Mucosa of rectum (tissue), 2 donors: ENCODE data around the gene SCAF11.

ENCODE experiments used
- H3K27ac ChIP-seq, 2 donors: one replicate each; pipeline ENCODE4 v1.7.0; 2013; ENCODE audit warnings: inconsistent platforms in 2 of 2, low read depth in 2 of 2, low read length in 2 of 2
- H3K27me3 ChIP-seq, 2 donors: one replicate each; pipeline ENCODE4 v1.7.0; 2013; ENCODE audit warnings: low read length in 2 of 2; ENCODE audit not compliant: control insufficient read depth in 2 of 2, insufficient read depth in 2 of 2
- H3K36me3 ChIP-seq, 2 donors: one replicate each; pipeline ENCODE4 v1.7.0; 2013; ENCODE audit warnings: low read length in 2 of 2; ENCODE audit not compliant: control insufficient read depth in 2 of 2, insufficient read depth in 2 of 2
- H3K4me1 ChIP-seq, 2 donors: one replicate each; pipeline ENCODE4 v1.7.0; 2013; ENCODE audit warnings: low read length in 2 of 2, mild to moderate bottlenecking in 1 of 2; ENCODE audit not compliant: control insufficient read depth in 2 of 2, insufficient read depth in 2 of 2
- H3K4me3 ChIP-seq, 2 donors: one replicate each; pipeline ENCODE4 v1.7.0; 2013; ENCODE audit warnings: low read length in 2 of 2
- H3K9ac ChIP-seq, 2 donors: one replicate each; pipeline ENCODE4 v1.7.0; 2013; ENCODE audit warnings: low read length in 2 of 2, low read depth in 1 of 2, mild to moderate bottlenecking in 1 of 2
- H3K9me3 ChIP-seq, 2 donors: one replicate each; pipeline ENCODE4 v1.7.0; 2013; ENCODE audit warnings: low read length in 2 of 2; ENCODE audit not compliant: control insufficient read depth in 2 of 2
- donor health status: healthy.
- donor health status: Normal muscosa, but diverticular disease.

Gene SCAF11

DNA sequence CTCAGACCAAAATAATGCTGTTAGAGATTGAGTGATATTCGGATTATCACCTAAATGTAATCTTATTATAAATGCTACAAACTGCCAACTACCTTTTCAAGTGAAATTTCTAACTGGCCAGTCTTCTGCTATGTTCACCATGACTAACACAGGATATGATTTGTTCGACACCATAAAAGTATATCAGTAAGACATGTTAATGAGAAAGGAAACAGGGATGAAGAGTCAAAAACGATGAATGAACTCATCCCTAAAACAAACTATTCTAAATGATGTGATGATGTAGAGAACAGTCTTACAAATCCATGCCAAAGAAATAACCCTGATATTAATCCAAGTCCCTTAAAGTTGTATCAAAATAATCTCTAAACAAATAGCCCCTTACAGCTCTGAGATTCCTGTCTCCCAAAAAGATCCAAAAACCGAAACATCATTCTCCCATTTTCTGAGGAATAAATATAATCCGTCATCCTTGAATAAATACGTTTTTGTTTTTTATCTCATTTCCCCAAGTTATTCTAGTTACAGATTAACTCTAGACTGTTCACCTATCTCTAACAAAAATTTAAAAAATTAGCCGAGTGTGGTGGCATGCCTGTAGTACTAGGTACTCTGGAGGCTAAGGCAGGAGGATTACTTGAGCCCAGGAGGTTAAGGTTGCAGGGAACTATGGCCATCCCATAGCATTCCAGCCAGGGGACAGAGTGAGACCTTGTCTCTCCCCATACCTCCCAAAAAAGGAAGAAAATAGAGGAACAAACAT lies 9.1 kb downstream of the SCAF11 start:
- Histone ChIP-seq H3K27ac (no peak overlapping the region), H3K9ac (no peak overlapping the region), H3K4me1 (peaks cover 0 to 9% of the 10 kb centered on the region in 2 donors), H3K36me3 (no peaks in the 10 kb centered on the region), H3K9me3 (no peaks in the 10 kb centered on the region), H3K27me3 (no peaks in the 10 kb centered on the region), H3K4me3 (no peak overlapping the region)

GRCh38 chr12:45980540-45980939 lies 9.8 kb downstream of the SCAF11 start:
- Histone ChIP-seq H3K9ac (no peak overlapping the region), H3K9me3 (no peaks in the 10 kb centered on the region), H3K27me3 (no peaks in the 10 kb centered on the region), H3K4me3 (no peak overlapping the region), H3K36me3 (no peaks in the 10 kb centered on the region), H3K4me1 (peaks cover 0 to 9% of the 10 kb centered on the region in 2 donors), H3K27ac (no peak overlapping the region)

DNA sequence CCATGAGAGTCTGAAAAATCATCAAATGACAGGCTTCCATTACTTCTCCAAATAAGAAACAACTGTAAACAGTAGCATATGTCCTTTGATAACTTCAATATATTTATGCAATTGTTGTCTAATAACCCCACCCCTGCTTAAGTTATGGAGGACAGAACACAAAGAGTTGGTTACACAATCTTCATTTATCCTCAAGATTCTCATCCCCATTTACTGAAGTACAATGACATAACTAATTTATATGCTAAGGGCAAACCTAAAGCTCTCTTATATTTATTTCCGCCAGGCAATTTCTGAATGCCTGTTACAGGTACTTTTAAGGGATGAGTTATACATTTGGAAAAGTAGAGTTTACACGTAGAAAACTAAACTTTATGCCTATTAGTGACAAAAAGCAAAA lies 12.3 kb downstream of the SCAF11 start:
- H3K4me3 ChIP-seq = no peak overlapping the region
- no peaks in the 10 kb centered on the region for H3K9me3 ChIP-seq
- H3K27ac ChIP-seq = no peak overlapping the region
- no peaks in the 10 kb centered on the region for H3K36me3 ChIP-seq
- no peaks in the 10 kb centered on the region for H3K27me3 ChIP-seq
- H3K9ac ChIP-seq = no peak overlapping the region
- peaks cover 0 to 7% of the 10 kb centered on the region in 2 donors for H3K4me1 ChIP-seq

DNA sequence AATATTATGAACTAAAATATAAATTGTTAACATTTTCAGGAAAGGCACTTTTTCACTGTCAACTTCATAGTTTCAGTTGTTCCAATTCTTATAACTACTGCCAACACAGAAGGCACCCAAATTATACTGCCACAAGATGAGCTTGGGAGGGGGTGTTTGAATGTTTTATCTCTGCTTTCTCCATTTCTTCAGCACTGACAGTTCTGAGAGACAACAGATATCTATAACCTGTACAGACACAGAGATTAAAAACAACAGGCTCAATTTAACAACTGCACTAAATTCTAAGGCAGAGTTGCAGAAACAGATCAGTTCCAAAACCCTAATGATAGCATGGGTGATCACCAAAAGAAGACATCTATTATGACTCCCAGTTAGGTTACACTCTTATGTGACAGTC lies 12.8 kb downstream of the SCAF11 start:
- H3K27me3 ChIP-seq = no peaks in the 10 kb centered on the region
- no peak overlapping the region for H3K27ac ChIP-seq
- no peaks in the 10 kb centered on the region for H3K36me3 ChIP-seq
- peaks cover 0 to 7% of the 10 kb centered on the region in 2 donors for H3K4me1 ChIP-seq
- H3K9ac ChIP-seq = no peak overlapping the region
- no peaks in the 10 kb centered on the region for H3K9me3 ChIP-seq
- H3K4me3 ChIP-seq = no peak overlapping the region

- Histone ChIP-seq H3K4me3 (no peak overlapping the region), H3K27me3 (no peaks in the 10 kb centered on the region), H3K9ac (no peak overlapping the region), H3K9me3 (no peaks in the 10 kb centered on the region), H3K36me3 (peaks cover 0 to 2% of the 10 kb centered on the region in 2 donors), H3K4me1 (peaks cover 0 to 4% of the 10 kb centered on the region in 2 donors), H3K27ac (no peak overlapping the region)
Measured at GRCh38 chr12:45975506-45975905, 14.9 kb downstream of the SCAF11 start.

GRCh38 chr12:45974883-45975282 lies 15.5 kb downstream of the SCAF11 start:
- H3K27ac ChIP-seq = no peak overlapping the region
- H3K4me1 ChIP-seq = peaks cover 0 to 4% of the 10 kb centered on the region in 2 donors
- H3K9ac ChIP-seq = no peak overlapping the region
- no peak overlapping the region for H3K4me3 ChIP-seq
- H3K36me3 ChIP-seq = peaks cover 0 to 2% of the 10 kb centered on the region in 2 donors
- H3K9me3 ChIP-seq = no peaks in the 10 kb centered on the region
- H3K27me3 ChIP-seq = no peaks in the 10 kb centered on the region

DNA sequence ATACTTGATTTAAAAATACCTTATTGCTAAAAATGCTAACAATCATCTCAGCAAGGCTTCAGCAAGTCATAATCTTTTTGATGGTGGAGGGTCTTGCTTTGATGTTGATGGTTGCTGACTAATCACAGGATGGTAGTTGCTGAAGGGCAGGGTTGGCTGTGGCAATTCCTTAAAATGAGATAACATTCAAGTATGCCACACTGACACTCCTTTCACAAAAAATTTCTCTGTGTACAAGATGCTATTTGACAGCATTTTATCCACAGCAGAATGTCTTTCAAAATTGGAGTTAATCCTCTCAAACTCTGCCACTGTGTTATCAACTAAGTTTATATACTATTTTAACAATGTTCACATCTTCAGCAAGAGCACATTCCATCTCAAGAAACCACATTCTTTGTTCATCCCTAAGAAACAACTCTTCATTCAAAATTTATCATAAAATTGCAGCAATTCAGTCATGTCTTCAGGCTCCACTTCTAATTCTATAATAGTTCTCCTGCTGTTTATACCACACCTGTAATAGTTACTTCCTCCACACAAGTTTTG lies 16.1 kb downstream of the SCAF11 start:
- no peak overlapping the region for H3K27ac ChIP-seq

DNA sequence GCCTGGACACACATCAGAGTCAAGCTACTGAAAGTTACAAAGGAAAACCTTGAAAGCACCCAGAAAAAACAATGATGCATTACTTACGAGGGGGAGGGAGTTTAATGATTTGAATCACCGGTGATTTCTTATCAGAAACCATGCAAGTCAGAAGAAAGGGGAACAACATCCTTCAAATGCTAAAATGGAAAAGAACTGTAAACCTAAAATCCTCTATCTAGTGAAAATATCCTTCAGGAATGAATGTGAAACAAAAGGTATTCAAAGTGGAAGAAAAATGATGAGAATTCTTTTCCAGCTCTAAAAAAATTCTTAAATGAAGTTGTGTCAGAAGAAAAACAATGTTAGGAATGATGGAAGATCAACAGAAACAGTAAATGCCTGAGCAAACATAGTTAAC lies 16.8 kb downstream of the SCAF11 start:
- Histone ChIP-seq H3K9ac (no peak overlapping the region), H3K27ac (no peak overlapping the region), H3K4me3 (no peak overlapping the region), H3K4me1 (peaks cover 0 to 4% of the 10 kb centered on the region in 2 donors), H3K36me3 (peaks cover 0 to 2% of the 10 kb centered on the region in 2 donors), H3K27me3 (no peaks in the 10 kb centered on the region), H3K9me3 (no peaks in the 10 kb centered on the region)

More for the DNA sequence above, 16.1 kb downstream of the SCAF11 start:
- H3K4me1 ChIP-seq = peaks cover 0 to 4% of the 10 kb centered on the region in 2 donors
- no peak overlapping the region for H3K4me3 ChIP-seq
- peaks cover 0 to 2% of the 10 kb centered on the region in 2 donors for H3K36me3 ChIP-seq
- H3K9me3 ChIP-seq = no peaks in the 10 kb centered on the region
- H3K9ac ChIP-seq = no peak overlapping the region
- no peaks in the 10 kb centered on the region for H3K27me3 ChIP-seq

DNA sequence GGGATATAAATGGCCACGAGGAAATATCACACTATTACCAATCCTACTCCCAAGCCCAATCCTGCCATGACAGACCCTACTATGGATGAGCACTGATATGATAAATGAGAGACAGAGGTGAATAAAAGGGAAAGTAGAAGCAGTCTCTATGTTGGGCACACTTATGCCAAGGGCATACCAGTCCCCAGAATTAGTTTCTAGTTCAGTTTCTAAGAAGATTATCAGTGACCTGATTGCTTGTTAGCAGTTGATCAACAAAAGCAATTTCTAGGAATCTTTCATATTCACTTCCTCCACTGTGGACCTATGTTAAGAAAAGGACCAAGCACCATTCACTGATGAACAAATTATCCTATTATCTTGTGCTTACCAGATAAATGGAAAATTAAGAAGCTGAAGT lies 20.0 kb downstream of the SCAF11 start:
- H3K27me3 ChIP-seq = no peaks in the 10 kb centered on the region
- H3K27ac ChIP-seq = no peak overlapping the region
- H3K36me3 ChIP-seq = peaks cover 0 to 2% of the 10 kb centered on the region in 2 donors
- H3K9me3 ChIP-seq = no peaks in the 10 kb centered on the region
- H3K4me1 ChIP-seq = peaks cover 0 to 3% of the 10 kb centered on the region in 2 donors
- no peak overlapping the region for H3K9ac ChIP-seq
- H3K4me3 ChIP-seq = no peak overlapping the region

GRCh38 chr12:45969084-45969483 lies 21.3 kb downstream of the SCAF11 start:
- no peak overlapping the region for H3K9ac ChIP-seq
- H3K27ac ChIP-seq = no peak overlapping the region
- peaks cover 0 to 2% of the 10 kb centered on the region in 2 donors for H3K36me3 ChIP-seq
- no peaks in the 10 kb centered on the region for H3K4me1 ChIP-seq
- H3K9me3 ChIP-seq = no peaks in the 10 kb centered on the region
- no peak overlapping the region for H3K4me3 ChIP-seq
- H3K27me3 ChIP-seq = no peaks in the 10 kb centered on the region
